LNCAP (cell line): ENCODE results near the gene YTHDF1.

Experiments
- CTCF ChIP-seq: fragments of 450-650 bp; IDR thresholded peaks from 2 replicates; pipeline ENCODE4 v1.5.1; 2017; ENCODE audit warnings: mild to moderate bottlenecking

The YTHDF1 gene

GRCh38 chr20:63246490-63247288 is 30.8 kb upstream of the YTHDF1 start:
- no peak for TF ChIP-seq CTCF

- TF ChIP-seq CTCF = no peak
These were observed 28.5 kb upstream of the YTHDF1 start for GRCh38 chr20:63244468-63244867.

GRCh38 chr20:63243604-63244247 is 27.8 kb upstream of the YTHDF1 start:
- no peak for TF ChIP-seq CTCF

GRCh38 chr20:63242736-63243135 is 26.8 kb upstream of the YTHDF1 start:
- TF ChIP-seq CTCF = no peak

- no peak for TF ChIP-seq CTCF
These were observed 25.3 kb upstream of the YTHDF1 start for GRCh38 chr20:63241272-63241671.

- TF ChIP-seq CTCF = no peak
These were observed 24.1 kb upstream of the YTHDF1 start for GRCh38 chr20:63240004-63240403.

- TF ChIP-seq CTCF = no peak
These were observed 23.5 kb upstream of the YTHDF1 start for GRCh38 chr20:63239431-63239830.
